GM23338 (cell line): ENCODE data around the gene ABCC1. TPM values are rescaled to one million over a fixed set of nuclear protein-coding genes. Genes with fewer than 3 reads are reported as not detected.

Experiments
- ATAC-seq: fragments of 200-7000 bp; cut with Tn5 transposase; 3 replicates; pipeline ENCODE4 v1.9.1; 2020
- DNase-seq: peaks from one replicate; pipeline ENCODE4 v3.0.0-alpha.2; 2015; ENCODE audit warnings: low spot score
- H2AFZ ChIP-seq: fragments of 200-600 bp; sonication (generic); 2 replicates; pipeline ENCODE4 v1.8.0; 2016; ENCODE audit warnings: antibody characterized with exemption, mild to moderate bottlenecking, moderate library complexity
- H3F3A ChIP-seq: fragments of 200-600 bp; sonication (generic); replicated peaks from 2 replicates; pipeline ENCODE4 v1.8.0; 2017; ENCODE audit warnings: antibody characterized with exemption, mixed run types, low read depth
- H3K27ac ChIP-seq: fragments of 200-600 bp; sonication (generic); 2 replicates; pipeline ENCODE4 v1.6.1; 2016; ENCODE audit warnings: low read depth
- H3K27me3 ChIP-seq: fragments of 200-600 bp; sonication (generic); 2 replicates; pipeline ENCODE4 v1.8.0; 2016; ENCODE audit warnings: mild to moderate bottlenecking, mixed run types, moderate library complexity; ENCODE audit not compliant: insufficient read depth
- H3K36me3 ChIP-seq: fragments of 200-600 bp; sonication (generic); 2 replicates; pipeline ENCODE4 v1.8.0; 2016; ENCODE audit warnings: mild to moderate bottlenecking; ENCODE audit not compliant: insufficient read depth
- H3K4me1 ChIP-seq: fragments of 200-600 bp; sonication (generic); 2 replicates; pipeline ENCODE4 v1.8.0; 2016; ENCODE audit warnings: mild to moderate bottlenecking, moderate library complexity; ENCODE audit not compliant: insufficient read depth
- H3K4me2 ChIP-seq: fragments of 200-600 bp; sonication (generic); 2 replicates; pipeline ENCODE4 v1.7.1; 2017; ENCODE audit warnings: mixed run types
- H3K4me3 ChIP-seq: fragments of 200-600 bp; sonication (generic); 2 replicates; pipeline ENCODE4 v1.6.1; 2016; ENCODE audit warnings: mixed run types
- H3K79me2 ChIP-seq: fragments of 200-600 bp; sonication (generic); replicated peaks from 2 replicates; pipeline ENCODE4 v1.8.0; 2017; ENCODE audit warnings: mild to moderate bottlenecking; ENCODE audit not compliant: insufficient read depth
- H3K9me2 ChIP-seq: fragments of 200-600 bp; sonication (generic); 2 replicates; pipeline ENCODE4 v1.8.0; 2017; ENCODE audit not compliant: insufficient read depth
- H4K20me1 ChIP-seq: fragments of 200-600 bp; sonication (generic); replicated peaks from 2 replicates; pipeline ENCODE4 v1.8.0; 2017; ENCODE audit warnings: mild to moderate bottlenecking; ENCODE audit not compliant: insufficient read depth
- H3K27ac Mint-ChIP-seq: 2 replicates; pipeline ENCODE4 v1.8.0; 2020; ENCODE audit warnings: inconsistent platforms, mild to moderate bottlenecking, moderate library complexity, mixed read lengths
- H3K27me3 Mint-ChIP-seq: 3 replicates; pipeline ENCODE4 v1.8.0; 2022; ENCODE audit warnings: low read depth, mild to moderate bottlenecking, moderate library complexity, mixed read lengths, inconsistent platforms; ENCODE audit not compliant: insufficient read depth, poor library complexity
- H3K36me3 Mint-ChIP-seq: 3 replicates; pipeline ENCODE4 v1.8.0; 2021; ENCODE audit warnings: low read depth, mild to moderate bottlenecking, inconsistent platforms, moderate library complexity, mixed read lengths
- H3K4me1 Mint-ChIP-seq: 3 replicates; pipeline ENCODE4 v1.8.0; 2020; ENCODE audit warnings: mild to moderate bottlenecking, inconsistent platforms, mixed read lengths
- H3K4me3 Mint-ChIP-seq: 3 replicates; pipeline ENCODE4 v1.8.0; 2021; ENCODE audit warnings: moderate library complexity, mild to moderate bottlenecking, inconsistent platforms, mixed read lengths
- H3K9me3 Mint-ChIP-seq: 3 replicates; pipeline ENCODE4 v1.8.0; 2020; ENCODE audit warnings: moderate library complexity, mild to moderate bottlenecking, inconsistent platforms, mixed read lengths
- EZH2 ChIP-seq: fragments of 200-600 bp; sonication (generic); IDR thresholded peaks from one replicate; pipeline ENCODE4 v1.8.0; 2017; ENCODE audit warnings: antibody characterized with exemption, mild to moderate bottlenecking, low read depth; ENCODE audit not compliant: unreplicated experiment
- EZH2phosphoT487 ChIP-seq: fragments of 200-600 bp; sonication (generic); IDR thresholded peaks from one replicate; pipeline ENCODE4 v1.8.1; 2018; ENCODE audit warnings: antibody characterized with exemption; ENCODE audit not compliant: unreplicated experiment
- JUNB ChIP-seq: IDR thresholded peaks from one replicate; pipeline ENCODE4 v1.6.1; 2016; ENCODE audit warnings: antibody characterized with exemption; ENCODE audit not compliant: unreplicated experiment
- NANOG ChIP-seq: IDR thresholded peaks from 2 replicates; pipeline ENCODE4 v1.6.1; 2016; ENCODE audit warnings: antibody characterized with exemption, borderline replicate concordance
- POLR2AphosphoS5 ChIP-seq: IDR thresholded peaks from 2 replicates; pipeline ENCODE4 v1.6.1; 2016; ENCODE audit warnings: antibody characterized with exemption, low read depth
- STAT1 ChIP-seq: IDR thresholded peaks from one replicate; pipeline ENCODE4 v1.6.1; 2016; ENCODE audit warnings: antibody characterized with exemption; ENCODE audit not compliant: unreplicated experiment
- ZNF114 ChIP-seq: fragments of 250-450 bp; sonication (Bioruptor Pico); IDR thresholded peaks from 2 replicates; pipeline ENCODE4 v1.5.0; 2020; ENCODE audit warnings: mild to moderate bottlenecking, moderate library complexity
- ZNF331 ChIP-seq: fragments of 250-450 bp; sonication (Bioruptor Pico); IDR thresholded peaks from 2 replicates; pipeline ENCODE4 v1.5.0; 2020; ENCODE audit warnings: low read depth, mild to moderate bottlenecking, moderate library complexity
- polyA plus RNA-seq: library from polyadenylated mRNA; unstranded; fragments of >200 nt; fragmentation: Nextera tagmentation; extraction: Ambion mirVana; gene quantifications from 2 replicates; pipeline ENCODE4 v1.2.1, GENCODE V29; 2016
- total RNA-seq: library from RNA; depleted of rRNA; stranded (reverse); fragments of >200 nt; shearing (Covaris generic); gene quantifications from 2 replicates; pipeline ENCODE4 v1.2.3, GENCODE V29; 2014
- TF ChIP-seq, protein P1 (sequence below): IDR thresholded peaks from one replicate; pipeline ENCODE4 v1.6.1; 2018; ENCODE audit warnings: antibody characterized with exemption; ENCODE audit not compliant: unreplicated experiment
- TF ChIP-seq, protein P2 (sequence below), 2 experiments: fragments of 200-600 bp in 1 of 2; sonication (generic) in 1 of 2; conservative IDR thresholded peaks; 2 replicates each; pipeline versions ENCODE4 v1.5.1 to v1.6.1; 2016 to 2017; ENCODE audit warnings: antibody characterized with exemption in 2 of 2, low read depth in 2 of 2, mild to moderate bottlenecking in 2 of 2, moderate library complexity in 1 of 2

Gene ABCC1
- total and polyA plus RNA-seq, 2 experiments from 2014 or later, result 11.0 to 46.6 TPM

DNA sequence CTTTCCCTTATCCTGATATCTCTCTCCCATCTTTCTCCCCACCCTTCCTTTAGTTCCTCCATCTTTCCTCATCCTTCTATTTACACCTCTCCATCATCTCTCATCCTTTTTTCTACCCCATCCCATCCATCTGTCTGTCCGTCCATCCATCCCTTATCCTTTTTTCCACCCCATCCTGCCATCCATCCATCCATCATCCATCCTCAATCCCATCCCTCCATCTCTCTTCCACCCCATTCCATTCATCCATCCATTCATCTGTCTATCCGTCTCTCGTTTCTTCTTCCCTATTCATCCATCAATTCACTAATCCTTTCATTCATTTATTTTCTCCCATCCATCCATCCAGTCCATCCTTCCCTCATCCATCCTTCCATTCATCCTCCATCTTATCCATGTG, 205.8 kb downstream of the ABCC1 start:
- Mint-ChIP-seq H3K36me3 (peaks cover 16% of the 10 kb centered on the region), H3K4me1 (no peaks in the 10 kb centered on the region; the same call in 2 of the 3 replicates), H3K4me3 (no peak overlapping the region), H3K27me3 (peaks cover 17% of the 10 kb centered on the region), H3K27ac (no peak overlapping the region), H3K9me3 (peaks cover 38% of the 10 kb centered on the region)
- TF ChIP-seq EZH2phosphoT487 (no peak), STAT1 (no peak), ZNF114 (no peak), JUNB (no peak), ZNF331 (CRISPR knock-in tag) (no peak)
- TF ChIP-seq, protein P1, sequence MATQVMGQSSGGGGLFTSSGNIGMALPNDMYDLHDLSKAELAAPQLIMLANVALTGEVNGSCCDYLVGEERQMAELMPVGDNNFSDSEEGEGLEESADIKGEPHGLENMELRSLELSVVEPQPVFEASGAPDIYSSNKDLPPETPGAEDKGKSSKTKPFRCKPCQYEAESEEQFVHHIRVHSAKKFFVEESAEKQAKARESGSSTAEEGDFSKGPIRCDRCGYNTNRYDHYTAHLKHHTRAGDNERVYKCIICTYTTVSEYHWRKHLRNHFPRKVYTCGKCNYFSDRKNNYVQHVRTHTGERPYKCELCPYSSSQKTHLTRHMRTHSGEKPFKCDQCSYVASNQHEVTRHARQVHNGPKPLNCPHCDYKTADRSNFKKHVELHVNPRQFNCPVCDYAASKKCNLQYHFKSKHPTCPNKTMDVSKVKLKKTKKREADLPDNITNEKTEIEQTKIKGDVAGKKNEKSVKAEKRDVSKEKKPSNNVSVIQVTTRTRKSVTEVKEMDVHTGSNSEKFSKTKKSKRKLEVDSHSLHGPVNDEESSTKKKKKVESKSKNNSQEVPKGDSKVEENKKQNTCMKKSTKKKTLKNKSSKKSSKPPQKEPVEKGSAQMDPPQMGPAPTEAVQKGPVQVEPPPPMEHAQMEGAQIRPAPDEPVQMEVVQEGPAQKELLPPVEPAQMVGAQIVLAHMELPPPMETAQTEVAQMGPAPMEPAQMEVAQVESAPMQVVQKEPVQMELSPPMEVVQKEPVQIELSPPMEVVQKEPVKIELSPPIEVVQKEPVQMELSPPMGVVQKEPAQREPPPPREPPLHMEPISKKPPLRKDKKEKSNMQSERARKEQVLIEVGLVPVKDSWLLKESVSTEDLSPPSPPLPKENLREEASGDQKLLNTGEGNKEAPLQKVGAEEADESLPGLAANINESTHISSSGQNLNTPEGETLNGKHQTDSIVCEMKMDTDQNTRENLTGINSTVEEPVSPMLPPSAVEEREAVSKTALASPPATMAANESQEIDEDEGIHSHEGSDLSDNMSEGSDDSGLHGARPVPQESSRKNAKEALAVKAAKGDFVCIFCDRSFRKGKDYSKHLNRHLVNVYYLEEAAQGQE, result no peak
- TF ChIP-seq, protein P2, sequence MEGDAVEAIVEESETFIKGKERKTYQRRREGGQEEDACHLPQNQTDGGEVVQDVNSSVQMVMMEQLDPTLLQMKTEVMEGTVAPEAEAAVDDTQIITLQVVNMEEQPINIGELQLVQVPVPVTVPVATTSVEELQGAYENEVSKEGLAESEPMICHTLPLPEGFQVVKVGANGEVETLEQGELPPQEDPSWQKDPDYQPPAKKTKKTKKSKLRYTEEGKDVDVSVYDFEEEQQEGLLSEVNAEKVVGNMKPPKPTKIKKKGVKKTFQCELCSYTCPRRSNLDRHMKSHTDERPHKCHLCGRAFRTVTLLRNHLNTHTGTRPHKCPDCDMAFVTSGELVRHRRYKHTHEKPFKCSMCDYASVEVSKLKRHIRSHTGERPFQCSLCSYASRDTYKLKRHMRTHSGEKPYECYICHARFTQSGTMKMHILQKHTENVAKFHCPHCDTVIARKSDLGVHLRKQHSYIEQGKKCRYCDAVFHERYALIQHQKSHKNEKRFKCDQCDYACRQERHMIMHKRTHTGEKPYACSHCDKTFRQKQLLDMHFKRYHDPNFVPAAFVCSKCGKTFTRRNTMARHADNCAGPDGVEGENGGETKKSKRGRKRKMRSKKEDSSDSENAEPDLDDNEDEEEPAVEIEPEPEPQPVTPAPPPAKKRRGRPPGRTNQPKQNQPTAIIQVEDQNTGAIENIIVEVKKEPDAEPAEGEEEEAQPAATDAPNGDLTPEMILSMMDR (conservative IDR thresholded peaks at IDR 0.05; ENCODE audit: low read depth in 2 of 2), result no peak
- Histone ChIP-seq H4K20me1 (no peaks in the 10 kb centered on the region), H3K27me3 (no peaks in the 10 kb centered on the region), H3K4me1 (no peaks in the 10 kb centered on the region), H3K4me2 (no peak overlapping the region), H3K9me2 (0 out of 2 replicates have a peak, but pooled peaks cover 2% of the 10 kb centered on the region), H3K79me2 (no peaks in the 10 kb centered on the region), H3K27ac (no peak overlapping the region), H3F3A (no peaks in the 10 kb centered on the region), H2AFZ (no peak overlapping the region), H3K36me3 (no peaks in the 10 kb centered on the region), H3K4me3 (no peak overlapping the region)
- ATAC-seq, result no peak
- no peak for DNase-seq

DNA sequence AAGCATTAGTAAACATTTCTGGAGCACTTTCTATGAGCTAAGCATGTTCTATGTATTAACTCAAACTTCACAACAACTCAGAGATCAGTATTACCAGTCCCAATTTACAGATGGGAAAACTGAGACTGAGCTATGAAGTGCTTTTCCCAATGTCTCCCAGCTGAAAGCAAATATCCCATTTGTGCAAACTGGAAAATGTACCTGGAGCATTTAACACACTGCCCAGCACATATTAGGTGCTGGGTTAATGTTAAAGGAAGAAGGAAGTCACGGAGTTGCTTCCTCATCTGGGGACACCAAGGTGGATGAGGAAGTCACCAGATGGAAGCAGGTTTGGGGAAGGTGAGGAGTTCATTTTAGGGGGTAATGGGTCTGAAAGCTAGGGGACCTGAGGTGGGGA, 207.8 kb downstream of the ABCC1 start:
- Histone ChIP-seq H3K79me2 (no peaks in the 10 kb centered on the region), H3K27ac (no peak overlapping the region), H4K20me1 (no peaks in the 10 kb centered on the region), H3K4me1 (no peaks in the 10 kb centered on the region), H3K9me2 (0 out of 2 replicates have a peak, but pooled peaks cover 2% of the 10 kb centered on the region), H3K36me3 (no peaks in the 10 kb centered on the region), H3K27me3 (no peaks in the 10 kb centered on the region), H3K4me2 (no peak overlapping the region), H3F3A (no peaks in the 10 kb centered on the region), H2AFZ (no peak overlapping the region), H3K4me3 (no peak overlapping the region)
- Mint-ChIP-seq H3K9me3 (peaks cover 54% of the 10 kb centered on the region), H3K4me3 (no peak overlapping the region), H3K27ac (no peak overlapping the region), H3K4me1 (no peaks in the 10 kb centered on the region), H3K27me3 (peaks cover 11% of the 10 kb centered on the region), H3K36me3 (peaks cover 17% of the 10 kb centered on the region)
- no peak for ATAC-seq
- DNase-seq, result no peak
- TF ChIP-seq JUNB (no peak), NANOG (no peak), EZH2 (no peak), ZNF114 (no peak), POLR2AphosphoS5 (no peak), STAT1 (no peak)
- TF ChIP-seq, protein P2 (conservative IDR thresholded peaks at IDR 0.05; ENCODE audit: low read depth in 2 of 2), result no peak
